Lung microvascular endothelial cell (primary cell): ENCODE results near the gene SFXN3. TPM values are rescaled to one million over a fixed set of nuclear protein-coding genes. Genes with fewer than 3 reads are reported as not detected.
"Not testable (repeated sequence)": the region's sequence is repeated elsewhere in the genome, so short reads cannot be mapped to it uniquely, and the experiment has no call there.

Source experiments
- DNase-seq, 2 donors: peaks; one replicate each; pipeline versions ENCODE4 v3.0.0 to v3.0.0-alpha.2; 2010; ENCODE audit warnings: low read depth in 2 of 2
- total RNA-seq: library from RNA; depleted of rRNA; stranded (reverse); fragments of >200 nt; gene quantifications from 2 replicates; pipeline ENCODE4 v1.2.1, GENCODE V29; 2014

The SFXN3 gene
- total RNA-seq, 1 donor from 2014 or later = 56.0 TPM

DNA sequence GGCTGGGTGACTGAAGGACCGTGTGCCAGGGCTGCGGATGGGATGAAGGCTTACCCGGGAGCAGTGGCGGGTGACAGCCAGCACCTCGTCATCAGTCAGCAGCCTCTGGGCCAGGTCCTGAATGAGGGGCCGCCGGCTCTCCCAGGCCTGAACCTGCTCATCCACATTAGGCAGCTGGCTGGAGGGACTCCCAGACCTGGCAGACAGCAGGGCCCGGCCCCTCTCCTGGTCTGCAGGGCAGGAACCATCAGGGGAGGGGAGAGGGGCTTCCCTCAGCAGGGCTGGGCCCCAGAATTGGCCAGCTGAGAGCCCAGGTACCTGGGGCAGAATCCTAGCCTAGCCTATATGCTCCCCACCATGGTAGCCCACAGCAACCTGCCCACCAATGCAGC, 15.5 kb upstream of the SFXN3 start:
- no peak for DNase-seq

- DNase-seq = no peak
Observed at GRCh38 chr10:101016814-101017213, 14.2 kb upstream of the SFXN3 start.

DNA sequence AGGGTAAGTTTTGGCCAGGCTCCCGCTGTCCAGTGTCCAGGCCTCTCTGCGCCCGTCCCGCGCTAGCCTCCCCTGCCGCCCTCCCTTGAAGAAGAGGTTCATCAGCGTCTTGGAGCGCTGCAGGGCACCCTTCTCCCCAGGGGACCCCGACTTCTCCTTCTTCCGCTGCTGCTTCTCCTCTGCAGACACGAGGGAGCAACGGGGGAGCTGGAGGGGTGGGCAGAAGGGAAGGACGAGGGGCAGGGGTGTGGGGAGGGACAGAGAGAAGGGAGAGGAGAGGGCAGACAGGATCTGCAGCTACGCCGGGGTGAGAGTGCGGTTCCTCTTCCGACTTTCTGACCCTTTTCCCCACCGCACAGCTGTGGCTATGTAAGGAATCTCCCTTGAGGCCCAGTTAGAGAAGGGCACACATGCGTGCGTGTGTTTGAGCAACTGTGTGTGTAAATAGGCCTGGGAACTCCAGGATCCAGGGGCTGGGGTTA, 12.9 kb upstream of the SFXN3 start:
- DNase-seq = no peak

- peak; percentile 83 to 87 for DNase-seq
Observed at GRCh38 chr10:101018600-101019439, 12.2 kb upstream of the SFXN3 start.

DNA sequence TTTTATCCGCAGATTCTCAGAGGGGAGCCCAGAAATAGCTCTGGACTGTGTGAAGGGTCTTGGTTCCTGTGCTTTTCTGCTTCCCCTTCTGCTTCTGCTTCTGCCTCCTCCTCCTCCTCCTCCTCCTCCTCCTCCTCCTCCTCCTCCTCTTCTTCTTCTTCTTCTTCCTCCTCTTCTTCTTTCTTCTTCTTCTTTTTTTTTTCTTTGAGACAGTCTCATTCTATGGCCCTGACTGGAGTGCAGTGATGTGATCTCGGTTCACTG, 11.7 kb upstream of the SFXN3 start:
- DNase-seq = no peak

DNA sequence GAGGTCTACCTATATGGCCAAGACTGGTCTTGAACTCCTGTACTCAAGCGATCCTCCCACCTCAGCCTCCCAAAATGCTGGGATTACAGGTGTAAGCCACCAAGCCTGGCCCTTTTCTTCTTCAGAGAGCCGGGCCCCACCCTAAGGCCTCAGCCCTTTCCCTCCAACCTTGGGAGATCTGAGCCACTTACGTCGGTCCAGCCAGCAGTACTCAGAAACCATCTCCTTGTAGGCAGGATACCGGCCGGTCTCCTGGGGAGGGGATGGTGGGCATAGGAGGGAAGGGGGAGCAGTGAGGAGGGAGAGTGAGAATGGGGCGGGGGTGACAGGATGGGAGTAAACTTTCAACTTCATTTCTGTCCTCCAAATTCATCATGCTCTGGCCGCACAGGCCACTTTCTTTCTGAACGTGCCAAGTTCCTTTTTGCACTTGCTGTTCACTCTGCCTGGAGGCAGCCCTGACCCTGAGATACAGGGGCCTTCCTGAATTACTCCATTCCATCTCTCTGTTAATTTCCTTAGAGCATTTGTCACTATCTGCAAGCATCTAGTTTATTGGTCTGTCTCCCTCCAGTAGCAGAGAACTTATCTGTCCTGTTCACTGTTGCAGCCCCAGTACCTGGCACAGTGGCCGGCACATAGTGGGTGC, 10.5 kb upstream of the SFXN3 start:
- DNase-seq = no peak

DNA sequence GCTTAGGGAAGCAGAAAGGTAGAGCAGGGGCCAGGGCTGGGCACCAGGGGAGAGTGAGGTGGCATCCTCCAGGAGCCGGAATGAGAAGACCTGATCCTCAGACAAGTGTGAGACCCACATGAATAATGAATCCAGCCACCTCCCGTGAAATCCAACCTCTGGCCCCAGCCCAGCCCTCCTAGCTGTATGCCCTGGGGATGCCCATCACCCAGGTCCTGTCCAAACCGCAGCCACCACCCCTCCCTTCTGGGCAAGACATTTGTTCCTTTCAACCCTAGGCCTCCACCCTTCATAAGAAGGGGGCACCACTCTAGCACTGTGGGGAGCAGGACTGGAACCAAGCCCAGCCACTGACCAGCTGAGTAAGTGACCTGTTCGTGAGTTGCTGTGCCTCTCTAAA, 9.8 kb upstream of the SFXN3 start:
- no peak for DNase-seq

GRCh38 chr10:101021692-101022251, 9.3 kb upstream of the SFXN3 start:
- no peak for DNase-seq

- no peak for DNase-seq
Observed at GRCh38 chr10:101022967-101023705, 7.9 kb upstream of the SFXN3 start.

DNA sequence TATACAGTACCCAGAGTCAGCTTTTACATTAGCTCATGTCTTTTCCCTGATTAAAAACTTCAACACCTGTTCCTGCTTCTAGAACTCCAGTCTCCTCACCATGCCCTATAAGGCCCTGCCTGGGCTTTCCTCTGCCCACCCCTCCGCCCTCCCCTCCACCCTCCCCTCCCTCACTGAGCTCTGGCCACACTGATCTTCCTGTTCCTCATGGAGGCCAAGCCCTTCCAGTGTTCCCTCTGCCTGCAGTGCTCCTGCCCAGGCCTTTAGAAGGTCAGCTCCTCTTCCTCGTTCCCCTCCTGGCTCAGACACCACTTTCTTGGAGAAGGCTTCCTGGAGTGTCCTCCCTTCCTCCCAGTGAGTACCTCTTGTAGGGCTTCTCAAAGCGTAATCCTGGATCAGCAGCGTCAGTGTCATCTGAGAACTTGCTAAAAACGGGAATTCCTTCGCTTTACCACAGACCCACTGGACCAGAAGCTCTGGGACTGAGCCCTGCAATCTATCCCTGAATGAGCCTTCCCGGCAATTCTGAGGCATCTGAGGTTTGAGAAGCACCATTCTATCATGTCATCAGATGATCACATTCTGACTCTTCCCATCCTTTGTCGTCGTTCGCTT, 3.8 kb upstream of the SFXN3 start:
- DNase-seq = no peak

GRCh38 chr10:101028446-101029337, 2.3 kb upstream of the SFXN3 start:
- no peak for DNase-seq

DNA sequence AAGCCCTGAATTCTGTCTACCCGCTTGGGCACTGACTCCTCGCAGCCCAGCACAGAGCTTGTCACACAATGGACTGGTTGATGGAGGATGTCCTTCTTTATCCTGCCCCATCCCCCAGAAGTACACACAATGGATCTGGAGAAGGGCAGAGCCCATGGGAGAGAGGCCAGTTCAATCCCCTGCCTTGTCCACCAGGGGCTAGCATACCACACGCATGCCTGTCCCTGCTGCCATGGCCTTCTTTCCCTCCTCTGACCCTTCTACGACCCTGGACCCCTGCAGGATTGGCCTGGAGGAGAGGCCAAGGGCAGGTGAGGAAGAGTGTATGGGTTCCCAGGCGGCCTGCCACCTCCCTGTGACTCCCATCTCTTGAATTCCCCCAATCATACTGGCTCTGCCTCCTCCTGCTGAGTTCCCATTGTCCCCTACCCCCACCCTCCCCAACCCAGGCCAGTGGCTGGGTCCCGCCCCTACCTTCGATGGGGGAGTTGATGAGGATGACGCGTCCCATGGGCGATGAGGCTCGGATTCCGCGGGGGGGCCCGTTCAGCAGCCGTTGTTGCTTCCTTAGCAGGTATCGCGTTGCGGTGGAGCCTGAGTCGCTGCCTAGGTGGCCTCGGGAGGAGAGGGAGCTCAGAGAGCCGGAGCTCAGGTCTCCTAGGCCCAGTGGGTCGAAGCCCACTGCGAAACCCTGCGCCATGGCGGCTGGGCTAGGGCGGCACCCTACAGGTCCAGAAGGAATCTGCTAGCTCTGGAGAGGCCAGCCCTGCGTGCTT, 1.3 kb upstream of the SFXN3 start:
- DNase-seq = no peak

DNA sequence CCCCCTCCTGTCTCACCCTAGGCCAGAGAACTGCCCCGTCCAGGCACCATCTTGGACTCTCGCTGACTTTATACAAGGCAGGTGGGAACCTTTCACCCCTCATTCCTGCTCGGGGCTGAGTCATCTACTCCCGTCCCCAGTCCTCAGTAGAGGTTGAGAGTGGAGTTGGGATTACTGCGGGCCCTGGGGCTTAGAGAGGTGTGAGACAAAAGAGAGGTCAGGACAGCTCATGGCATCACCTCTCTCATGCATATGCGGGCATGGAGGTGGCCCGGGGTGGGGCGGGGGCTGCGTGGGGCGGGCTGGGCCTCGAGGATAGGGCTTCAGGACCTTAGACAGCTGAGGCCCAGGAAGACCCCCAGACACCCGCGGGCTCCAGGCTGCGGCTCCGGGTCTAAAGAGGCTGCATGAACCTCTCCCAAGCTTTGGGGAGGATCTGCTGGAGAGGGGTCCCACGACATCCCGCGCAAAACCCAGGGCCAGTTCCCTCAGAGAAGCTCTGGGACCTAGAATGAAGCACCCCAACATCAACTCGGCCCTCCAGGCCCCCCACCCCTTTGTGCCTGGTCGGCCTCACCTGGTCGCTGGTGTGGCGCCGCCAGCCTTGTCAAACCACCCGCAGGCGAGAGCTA, 422 bp upstream of the SFXN3 start:
- DNase-seq = no peak

DNA sequence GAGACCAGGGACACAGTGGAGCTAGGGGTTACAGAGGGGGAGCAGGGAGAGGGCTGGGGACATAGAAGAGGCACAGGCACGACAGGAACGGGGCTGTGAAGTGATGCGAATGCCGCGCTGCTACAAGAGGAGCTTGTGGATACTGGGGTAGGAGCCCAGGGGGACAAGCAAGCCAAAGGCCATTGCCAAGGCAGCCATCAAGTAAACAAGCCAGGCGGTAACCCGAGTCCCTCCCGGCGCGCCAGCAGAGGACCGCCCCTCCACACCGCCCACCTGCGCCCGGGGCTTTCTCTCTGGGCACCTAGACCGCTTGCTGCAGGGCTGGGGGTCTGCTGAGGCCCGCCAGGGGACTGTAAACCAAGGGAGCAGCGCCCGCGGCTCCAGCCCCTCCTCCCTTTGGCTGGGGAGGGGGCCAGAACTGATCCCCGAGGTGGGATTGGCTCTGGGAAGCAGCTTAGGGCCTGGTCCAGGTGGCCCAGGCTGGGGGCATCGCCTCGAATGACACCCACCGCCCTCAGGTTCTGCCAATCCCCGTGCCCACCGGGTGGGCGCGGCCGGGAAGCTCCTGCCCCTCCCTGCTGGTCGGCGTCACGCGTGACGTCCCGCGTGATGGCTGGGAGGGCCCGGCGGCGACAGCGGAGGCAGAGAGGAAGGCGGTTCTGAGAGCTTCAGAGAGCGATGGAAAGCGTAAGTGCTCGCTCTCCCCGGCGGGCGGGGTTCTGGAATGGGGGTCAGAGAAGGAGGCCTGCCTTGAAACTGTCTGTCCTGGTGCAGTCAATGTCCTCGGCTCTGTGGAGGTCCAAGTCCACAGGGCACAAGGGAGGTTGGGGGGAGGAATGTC, 982 bp downstream of the SFXN3 start:
- DNase-seq = peak; percentile 76 to 89

DNA sequence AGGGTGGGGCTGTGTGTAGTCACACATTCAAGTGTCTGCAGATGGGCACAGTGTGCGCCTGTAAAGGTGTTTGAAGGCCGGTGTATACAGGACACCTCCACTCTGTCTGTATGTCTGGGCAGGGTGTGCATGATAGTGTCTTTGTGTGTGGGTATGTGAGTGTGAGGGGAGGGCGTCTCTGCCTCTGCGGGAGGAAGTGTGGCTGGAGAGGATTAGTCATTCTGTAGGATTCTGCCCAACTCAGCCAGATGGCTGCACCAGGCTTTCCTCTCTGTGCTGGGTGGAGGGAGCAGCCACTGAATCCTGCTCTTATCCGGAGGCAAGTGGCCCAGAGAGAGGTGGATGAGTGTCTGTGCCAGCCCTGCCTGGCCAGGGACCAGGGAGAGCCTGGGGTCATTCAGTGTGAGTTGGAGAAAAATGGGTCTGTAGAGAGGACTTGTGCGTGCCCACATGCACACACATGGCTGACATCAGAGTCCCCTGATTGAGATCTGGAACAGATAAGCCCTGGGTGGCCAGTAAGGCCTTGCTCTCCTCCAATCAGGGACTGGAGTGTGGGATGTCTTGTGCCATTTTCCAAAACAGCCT, 1.7 kb downstream of the SFXN3 start:
- DNase-seq = peak; percentile 90 to 96

- no peak for DNase-seq
Observed at GRCh38 chr10:101033276-101033675, 2.2 kb downstream of the SFXN3 start.

DNA sequence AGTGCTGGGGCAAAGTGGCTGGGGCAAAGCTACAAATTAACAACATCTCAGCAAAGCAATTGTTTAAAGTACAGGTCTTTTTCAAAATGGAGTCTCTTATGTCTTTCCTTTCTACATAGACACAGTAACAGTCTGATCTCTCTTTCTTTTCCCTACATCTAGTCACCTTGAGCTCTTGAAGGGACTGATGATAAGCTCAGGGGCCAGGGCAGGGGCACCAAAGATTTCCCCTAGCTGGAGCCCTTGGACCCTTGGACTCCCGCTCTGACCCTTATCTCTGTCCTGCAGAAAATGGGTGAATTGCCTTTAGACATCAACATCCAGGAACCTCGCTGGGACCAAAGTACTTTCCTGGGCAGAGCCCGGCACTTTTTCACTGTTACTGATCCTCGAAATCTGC, 3.4 kb downstream of the SFXN3 start:
- DNase-seq = not testable (repeated sequence)

DNA sequence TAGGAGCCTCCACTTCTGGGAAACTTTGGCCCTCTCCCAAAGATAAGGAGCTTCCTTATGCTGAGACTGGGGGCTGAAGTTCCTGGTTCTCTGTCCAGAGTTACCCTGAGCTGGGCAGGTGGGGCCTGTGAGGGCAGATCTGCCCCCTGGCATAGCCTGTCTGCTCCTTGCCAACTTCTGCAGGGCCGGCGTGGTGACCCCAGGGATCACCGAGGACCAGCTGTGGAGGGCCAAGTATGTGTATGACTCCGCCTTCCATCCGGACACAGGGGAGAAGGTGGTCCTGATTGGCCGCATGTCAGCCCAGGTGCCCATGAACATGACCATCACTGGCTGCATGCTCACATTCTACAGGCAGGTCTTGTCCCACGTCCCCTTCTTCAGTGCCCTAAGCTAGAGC, 4.3 kb downstream of the SFXN3 start:
- no peak for DNase-seq
